ENCODE results near the gene EXOSC10.

- TF ChIP-seq TCF7L2 (IDR thresholded peaks at IDR 0.05; ENCODE audit: borderline replicate concordance, low read depth, low read length) (no peak), CTCF (tag by site-specific recombination; IDR thresholded peaks at IDR 0.05) (no peak), SALL2 (tag by site-specific recombination; IDR thresholded peaks at IDR 0.05; ENCODE audit: borderline replicate concordance) (no peak), ZEB2 (tag by site-specific recombination; IDR thresholded peaks at IDR 0.05) (no peak)
Measured at GRCh38 chr1:11025618-11026017, 74.1 kb downstream of the EXOSC10 start.

Measured in HEK293 (cell line).